Skeletal muscle tissue (tissue), 4 donors: ENCODE results near the gene GTF2F1. TPM values are rescaled to one million over a fixed set of nuclear protein-coding genes. Genes with fewer than 3 reads are reported as not detected.
A peak's percentile ranks its signal among the peaks of the same experiment; 100 is the strongest.

ENCODE experiments used
- H3K27ac ChIP-seq: one replicate; pipeline ENCODE4 v1.7.0; 2013; ENCODE audit warnings: mild to moderate bottlenecking, low read depth, low read length, inconsistent platforms
- H3K27me3 ChIP-seq, 3 donors: one replicate each; pipeline ENCODE4 v1.7.0; 2013; ENCODE audit warnings: low read length in 3 of 3; ENCODE audit not compliant: control insufficient read depth in 3 of 3, insufficient read depth in 3 of 3
- H3K36me3 ChIP-seq, 3 donors: one replicate each; pipeline ENCODE4 v1.7.0; 2013; ENCODE audit warnings: low read length in 3 of 3; ENCODE audit not compliant: control insufficient read depth in 3 of 3, insufficient read depth in 3 of 3
- H3K4me1 ChIP-seq, 3 donors: one replicate each; pipeline ENCODE4 v1.7.0; 2013; ENCODE audit warnings: low read length in 3 of 3, mild to moderate bottlenecking in 3 of 3; ENCODE audit not compliant: control insufficient read depth in 3 of 3, insufficient read depth in 3 of 3
- H3K4me3 ChIP-seq, 3 donors: one replicate each; pipeline ENCODE4 v1.7.0; 2013; ENCODE audit warnings: low read length in 3 of 3
- H3K9ac ChIP-seq, 3 donors: one replicate each; pipeline ENCODE4 v1.7.0; 2013; ENCODE audit warnings: low read length in 3 of 3, mild to moderate bottlenecking in 3 of 3, moderate library complexity in 2 of 3, low read depth in 1 of 3
- H3K9me3 ChIP-seq, 3 donors: one replicate each; pipeline ENCODE4 v1.7.0; 2013; ENCODE audit warnings: low read length in 3 of 3; ENCODE audit not compliant: control insufficient read depth in 3 of 3
- total RNA-seq: library from RNA; depleted of rRNA; stranded (reverse); fragments of >200 nt; gene quantifications from one replicate; pipeline ENCODE4 v1.2.3, GENCODE V29; 2014
- donor health status: Osteomylitis.

The GTF2F1 gene
- total RNA-seq, 1 donor from 2014 or later, result 36.5 TPM

- H3K4me1 ChIP-seq, result peaks cover under 1 to 2% (median 2%) of the 10 kb centered on the region in 3 donors
- H3K27ac ChIP-seq, result no peak overlapping the region
- H3K4me3 ChIP-seq, result no peak overlapping the region
- H3K27me3 ChIP-seq, result no peaks in the 10 kb centered on the region
- peaks cover 53 to 59% (median 56%) of the 10 kb centered on the region in 3 donors for H3K36me3 ChIP-seq
- peaks cover 2 to 5% (median 3%) of the 10 kb centered on the region in 3 donors for H3K9me3 ChIP-seq
- H3K9ac ChIP-seq, result no peak overlapping the region
Observed at GRCh38 chr19:6383188-6383587, 9.8 kb downstream of the GTF2F1 start.

GRCh38 chr19:6381030-6381750, 11.8 kb downstream of the GTF2F1 start:
- no peaks in the 10 kb centered on the region for H3K27me3 ChIP-seq
- H3K27ac ChIP-seq, result no peak overlapping the region
- peaks cover 10 to 15% (median 14%) of the 10 kb centered on the region in 3 donors for H3K4me1 ChIP-seq
- H3K9me3 ChIP-seq, result peaks cover 2 to 5% (median 3%) of the 10 kb centered on the region in 3 donors
- peaks cover 40 to 44% (median 41%) of the 10 kb centered on the region in 3 donors for H3K36me3 ChIP-seq
- H3K4me3 ChIP-seq, result no peak overlapping the region
- H3K9ac ChIP-seq, result no peak overlapping the region

- peaks cover 38 to 43% (median 40%) of the 10 kb centered on the region in 3 donors for H3K36me3 ChIP-seq
- no peak overlapping the region for H3K4me3 ChIP-seq
- no peaks in the 10 kb centered on the region for H3K27me3 ChIP-seq
- H3K27ac ChIP-seq, result no peak overlapping the region
- H3K9ac ChIP-seq, result no peak overlapping the region
- peaks cover 12 to 20% (median 16%) of the 10 kb centered on the region in 3 donors for H3K4me1 ChIP-seq
- H3K9me3 ChIP-seq, result peaks cover 2 to 5% (median 3%) of the 10 kb centered on the region in 3 donors
Observed at GRCh38 chr19:6379744-6380143, 13.2 kb downstream of the GTF2F1 start.

- Histone ChIP-seq H3K27ac (no peak overlapping the region), H3K9ac (no peak overlapping the region), H3K4me1 (peaks cover 20 to 26% (median 24%) of the 10 kb centered on the region in 3 donors), H3K27me3 (no peaks in the 10 kb centered on the region), H3K9me3 (peaks cover 2 to 5% (median 3%) of the 10 kb centered on the region in 3 donors), H3K4me3 (no peak overlapping the region), H3K36me3 (peaks cover 35 to 46% (median 36%) of the 10 kb centered on the region in 3 donors)
Observed at GRCh38 chr19:6378486-6378885, 14.5 kb downstream of the GTF2F1 start.

GRCh38 chr19:6378041-6378440, 14.9 kb downstream of the GTF2F1 start:
- H3K27me3 ChIP-seq, result no peaks in the 10 kb centered on the region
- peaks cover 20 to 26% (median 24%) of the 10 kb centered on the region in 3 donors for H3K4me1 ChIP-seq
- H3K36me3 ChIP-seq, result peaks cover 30 to 41% (median 32%) of the 10 kb centered on the region in 3 donors
- no peak overlapping the region for H3K4me3 ChIP-seq
- peaks cover 2 to 5% (median 3%) of the 10 kb centered on the region in 3 donors for H3K9me3 ChIP-seq
- peak overlapping the region in 1 of 3 donors; percentile 33 for H3K9ac ChIP-seq
- no peak overlapping the region for H3K27ac ChIP-seq

- peaks cover 23 to 29% (median 27%) of the 10 kb centered on the region in 3 donors for H3K4me1 ChIP-seq
- peaks cover 2 to 5% (median 3%) of the 10 kb centered on the region in 3 donors for H3K9me3 ChIP-seq
- H3K27me3 ChIP-seq, result no peaks in the 10 kb centered on the region
- no peak overlapping the region for H3K4me3 ChIP-seq
- no peak overlapping the region for H3K27ac ChIP-seq
- peak overlapping the region in 2 of 3 donors; percentile 2 to 16 for H3K9ac ChIP-seq
- H3K36me3 ChIP-seq, result peaks cover 22 to 32% (median 22%) of the 10 kb centered on the region in 3 donors
Observed at GRCh38 chr19:6376512-6377190, 16.3 kb downstream of the GTF2F1 start.

GRCh38 chr19:6375411-6376010, 17.5 kb downstream of the GTF2F1 start, which contains the start of gene PSPN:
Gene PSPN (minus strand): TSS chr19:6375933. CDS start chr19:6375849, 84 bp downstream.
- Histone ChIP-seq H3K27ac (no peak within 1 kb of the TSS), H3K9ac (peak within 1 kb of the TSS in 2 of 3 donors; percentile 2 to 16), H3K27me3 (no peaks in the 10 kb centered on the region), H3K4me3 (no peak within 1 kb of the TSS), H3K4me1 (peaks cover 23 to 29% (median 27%) of the 10 kb centered on the region in 3 donors), H3K36me3 (peaks cover 10 to 20% (median 11%) of the 10 kb centered on the region in 3 donors), H3K9me3 (peaks cover 2 to 5% (median 3%) of the 10 kb centered on the region in 3 donors)

- no peak overlapping the region for H3K27ac ChIP-seq
- no peak overlapping the region for H3K4me3 ChIP-seq
- H3K36me3 ChIP-seq, result peaks cover 4 to 14% (median 4%) of the 10 kb centered on the region in 3 donors
- H3K9ac ChIP-seq, result no peak overlapping the region
- peaks cover 0 to 2% (median 0%) of the 10 kb centered on the region in 3 donors for H3K9me3 ChIP-seq
- no peaks in the 10 kb centered on the region for H3K27me3 ChIP-seq
- peaks cover 23 to 29% (median 27%) of the 10 kb centered on the region in 3 donors for H3K4me1 ChIP-seq
Observed at GRCh38 chr19:6374711-6375410, 18.1 kb downstream of the GTF2F1 start.

- H3K9ac ChIP-seq, result no peak overlapping the region
Observed at GRCh38 chr19:6374161-6374709, 18.7 kb downstream of the GTF2F1 start.

More at GRCh38 chr19:6374161-6374709, 18.7 kb downstream of the GTF2F1 start:
- no peak overlapping the region for H3K4me3 ChIP-seq
- H3K36me3 ChIP-seq, result peaks cover 0 to 8% (median 0%) of the 10 kb centered on the region in 3 donors
- H3K27ac ChIP-seq, result peak overlapping the region; percentile 56
- no peaks in the 10 kb centered on the region for H3K27me3 ChIP-seq
- H3K4me1 ChIP-seq, result peaks cover 23 to 29% (median 27%) of the 10 kb centered on the region in 3 donors
- H3K9me3 ChIP-seq, result no peaks in the 10 kb centered on the region
